HG02938 (cell line): ENCODE data around the gene LIPI.
"Not testable (repeated sequence)": the region's sequence is repeated elsewhere in the genome, so short reads cannot be mapped to it uniquely, and the experiment has no call there.

Experiments used
- ATAC-seq: cut with Tn5 transposase; IDR thresholded peaks from one replicate; pipeline ENCODE4 v1.9.1; 2021; ENCODE audit warnings: mild to moderate bottlenecking, moderate library complexity; ENCODE audit not compliant: unreplicated experiment

LIPI gene

GRCh38 chr21:14210738-14211137 is at the start of gene LIPI:
Gene LIPI (minus strand): TSS chr21:14210955. CDS start chr21:14210845, 110 bp downstream.
- no peak for ATAC-seq

- ATAC-seq, result no peak
Observed at GRCh38 chr21:14260174-14260764, 49.5 kb upstream of the LIPI start.

- no peak for ATAC-seq
Observed at GRCh38 chr21:14259747-14260146, 49.0 kb upstream of the LIPI start.

- no peak for ATAC-seq
Observed at GRCh38 chr21:14251336-14251735, 40.6 kb upstream of the LIPI start.

- no peak for ATAC-seq
Observed at GRCh38 chr21:14245711-14246110, 35.0 kb upstream of the LIPI start.

DNA sequence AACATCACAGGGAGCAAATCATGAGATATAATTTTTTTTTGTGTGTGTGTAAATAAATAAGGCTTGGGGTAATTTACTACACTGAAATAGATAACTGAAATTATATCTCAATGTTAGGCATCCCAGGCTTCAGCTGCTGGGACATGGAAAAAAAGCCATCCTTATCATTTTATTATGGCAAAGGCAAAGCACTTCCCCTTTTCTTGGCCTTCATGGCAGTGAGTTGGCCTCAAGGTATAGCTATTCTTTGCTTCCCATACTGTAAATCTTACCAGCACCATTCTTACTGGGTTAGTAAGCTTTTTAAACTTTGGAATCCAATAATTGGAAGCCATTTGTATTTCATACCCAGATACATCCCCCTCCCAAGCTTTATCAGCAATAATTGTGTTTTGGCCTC is 34.2 kb upstream of the LIPI start:
- ATAC-seq, result no peak

DNA sequence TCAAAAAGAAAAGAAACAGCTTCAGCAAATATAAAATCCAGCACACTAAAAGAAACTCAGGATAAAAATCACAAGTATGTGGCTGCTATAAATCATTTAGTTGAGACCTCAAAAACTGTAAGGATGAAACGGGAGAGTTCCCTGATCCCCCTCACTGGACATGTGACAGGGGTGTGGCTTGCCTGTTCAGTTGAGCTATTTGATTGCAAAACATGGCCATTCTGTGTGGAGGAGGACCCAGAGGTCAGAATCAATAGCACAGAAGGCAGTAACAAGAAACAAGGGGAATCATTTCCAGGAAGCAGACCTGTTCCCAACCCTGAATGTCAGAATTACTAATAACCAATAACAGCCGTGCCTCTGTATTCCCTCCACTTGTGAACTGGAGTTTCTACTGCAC is 33.1 kb upstream of the LIPI start:
- no peak for ATAC-seq

DNA sequence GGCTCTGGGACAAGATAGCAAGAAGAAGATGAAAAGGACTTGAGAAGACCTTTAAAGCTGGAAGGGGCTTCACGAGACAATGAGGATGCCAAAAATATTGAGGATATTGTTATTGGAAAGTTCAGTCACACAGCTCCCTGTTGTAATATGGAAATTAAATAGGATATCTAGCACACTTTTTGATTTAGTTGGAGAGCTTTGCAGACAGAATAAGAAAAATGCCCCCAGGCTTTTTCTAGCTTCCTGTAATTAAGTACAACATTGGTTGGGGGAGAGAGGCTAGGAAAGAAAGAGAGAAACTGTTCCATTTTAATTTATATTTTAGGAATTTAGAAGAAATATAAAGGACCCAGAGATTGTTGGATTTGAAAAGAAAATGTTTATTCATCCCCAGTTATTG is 32.7 kb upstream of the LIPI start:
- ATAC-seq, result no peak

DNA sequence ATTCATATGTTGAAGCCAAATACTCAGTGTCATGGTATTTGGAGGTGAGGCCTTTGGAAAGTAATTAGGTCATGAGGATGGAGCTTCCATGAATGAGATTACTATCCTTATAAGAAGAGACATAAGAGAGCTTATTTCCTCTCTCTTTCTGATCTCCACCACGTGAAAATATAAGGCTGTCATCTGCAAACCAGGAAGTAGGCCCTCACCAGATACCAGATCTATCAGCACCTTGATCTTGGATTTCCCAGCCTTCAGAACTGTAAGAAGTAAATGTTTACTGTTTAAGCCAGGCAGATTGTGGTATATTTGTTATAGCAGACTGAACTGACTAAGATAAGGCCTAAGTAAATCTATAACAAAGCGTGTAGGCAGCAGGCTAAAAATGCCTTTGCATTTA is 30.5 kb upstream of the LIPI start:
- no peak for ATAC-seq

DNA sequence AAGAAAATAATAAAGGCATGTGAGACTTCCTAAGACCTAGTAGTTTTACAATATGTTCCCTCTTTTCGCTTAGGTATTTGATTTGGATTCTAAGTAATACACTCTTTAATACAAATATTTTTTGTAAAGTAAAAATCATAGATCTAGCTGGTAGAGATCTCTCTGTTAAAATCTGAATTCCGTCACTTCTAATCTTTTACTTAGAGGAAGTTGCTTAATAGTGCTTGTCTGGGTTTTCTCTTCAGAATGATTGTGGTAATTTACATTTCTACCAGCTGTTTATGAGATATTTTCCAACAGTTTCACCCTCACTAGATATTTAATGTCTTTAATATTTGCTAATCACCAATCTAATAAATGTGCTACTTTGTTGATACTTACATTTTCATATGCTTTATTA is 28.5 kb upstream of the LIPI start:
- ATAC-seq, result no peak

DNA sequence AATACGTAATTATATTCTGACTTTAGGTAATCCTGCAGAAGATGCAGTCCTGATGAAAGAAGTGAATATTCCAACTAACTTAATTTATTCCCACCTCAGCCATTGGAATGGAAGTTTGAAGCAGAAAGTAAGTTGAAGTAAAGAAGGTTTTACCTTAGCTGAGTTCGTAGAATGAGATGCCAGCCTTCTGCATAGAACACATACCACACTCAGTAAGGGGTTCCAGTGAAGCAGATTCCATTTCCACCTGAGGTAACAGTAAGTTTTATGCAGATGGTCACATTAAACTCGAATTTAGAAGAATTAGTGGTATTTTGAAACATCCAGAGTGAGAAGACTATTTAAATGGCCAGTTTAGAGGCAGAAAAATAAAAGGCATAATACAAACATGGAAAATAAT is 25.4 kb upstream of the LIPI start:
- no peak for ATAC-seq

DNA sequence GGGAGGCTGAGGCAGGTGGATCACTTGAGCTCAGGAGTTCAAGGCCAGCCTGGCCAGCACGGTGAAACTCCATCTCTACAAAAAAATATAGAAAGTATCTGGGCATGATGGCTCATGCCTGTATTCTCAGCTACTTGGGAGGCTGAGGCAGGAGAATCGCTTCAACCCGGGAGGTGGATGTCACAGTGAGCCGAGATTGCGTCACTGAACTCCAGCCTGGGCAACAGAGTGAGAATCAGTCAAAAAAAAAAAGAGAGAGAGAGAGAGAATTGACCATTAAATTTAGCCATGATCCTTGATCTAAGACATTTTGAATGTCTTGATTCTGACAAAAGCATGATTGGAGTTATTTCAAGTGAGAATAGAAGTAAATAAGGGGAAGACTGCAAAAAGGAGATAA is 24.3 kb upstream of the LIPI start:
- no peak for ATAC-seq

DNA sequence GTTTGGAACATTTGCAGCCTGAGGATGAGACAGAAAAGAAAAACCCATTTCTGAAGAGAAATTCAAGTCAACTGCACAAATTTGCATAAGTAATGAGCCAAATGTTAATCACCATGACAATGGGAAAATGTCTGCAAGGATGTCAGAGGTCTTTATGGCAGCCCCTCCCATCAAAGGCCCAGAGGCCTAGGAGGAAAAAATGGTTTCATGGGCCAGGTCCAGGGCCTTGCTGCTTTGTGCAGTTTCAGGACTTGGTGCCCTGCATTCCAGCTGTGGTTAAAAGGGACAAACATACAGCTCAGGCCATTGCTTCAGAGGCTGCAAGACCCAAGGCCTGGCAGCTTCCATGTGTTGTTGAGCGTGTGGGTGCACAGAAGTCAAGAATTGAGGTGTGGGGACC is 18.6 kb upstream of the LIPI start:
- no peak for ATAC-seq

DNA sequence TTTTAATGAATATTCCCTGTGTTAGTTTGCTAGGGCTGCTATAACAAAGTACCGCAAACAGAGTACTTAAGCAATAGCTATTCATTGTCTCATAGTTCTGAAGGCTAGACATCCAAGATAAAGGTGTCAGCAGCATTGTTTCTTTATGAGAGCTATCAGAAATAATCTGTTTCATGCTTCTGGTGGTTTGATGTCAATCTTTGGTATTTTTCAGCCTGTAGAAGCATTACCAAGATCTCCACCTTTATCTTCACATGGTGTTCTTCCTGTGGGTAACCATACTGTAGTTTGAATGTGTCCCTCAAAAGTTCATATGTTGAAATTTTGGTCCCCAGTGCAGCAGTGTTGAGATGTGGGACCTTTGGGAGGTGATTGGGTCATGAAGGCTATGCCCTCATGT is 12.6 kb upstream of the LIPI start:
- no peak for ATAC-seq

DNA sequence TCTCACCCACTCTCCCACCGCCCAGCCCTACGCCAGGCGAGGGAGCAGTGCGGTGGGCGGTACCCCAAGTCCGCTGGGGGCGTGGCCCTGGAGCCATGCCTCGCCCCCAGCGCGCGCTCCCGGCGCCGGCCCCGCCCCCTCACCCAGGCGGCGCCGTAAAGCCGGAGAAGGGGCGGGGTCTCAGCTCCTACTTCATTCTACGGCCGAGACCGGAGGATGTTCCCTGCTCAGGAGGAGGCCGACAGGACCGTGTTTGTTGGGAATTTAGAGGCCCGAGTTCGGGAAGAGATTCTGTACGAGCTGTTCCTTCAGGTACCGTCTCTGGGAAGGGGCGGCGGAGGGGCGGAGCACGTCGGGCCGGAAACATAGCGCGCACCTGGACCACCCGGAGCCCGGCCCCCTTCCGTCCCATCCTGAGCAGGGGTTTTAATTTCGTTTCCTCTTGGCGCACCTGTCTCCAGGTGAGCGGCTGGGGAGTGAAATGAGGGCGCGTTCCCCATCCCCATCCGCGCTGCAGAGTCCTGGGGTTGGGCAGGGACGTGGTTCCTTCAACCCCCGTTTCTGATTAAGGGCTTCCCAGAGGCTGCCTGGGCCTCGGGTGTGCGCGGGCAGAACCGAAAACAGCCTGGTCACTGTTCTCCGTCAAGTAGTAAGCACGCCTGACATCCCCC is 5.4 kb upstream of the LIPI start, which contains the start of gene RBM11:
RBM11 (plus strand) TSS at position 187 of the 671 bp plus-strand sequence; CDS start at position 217, 30 bp downstream.
- ATAC-seq, result peak; percentile 83

DNA sequence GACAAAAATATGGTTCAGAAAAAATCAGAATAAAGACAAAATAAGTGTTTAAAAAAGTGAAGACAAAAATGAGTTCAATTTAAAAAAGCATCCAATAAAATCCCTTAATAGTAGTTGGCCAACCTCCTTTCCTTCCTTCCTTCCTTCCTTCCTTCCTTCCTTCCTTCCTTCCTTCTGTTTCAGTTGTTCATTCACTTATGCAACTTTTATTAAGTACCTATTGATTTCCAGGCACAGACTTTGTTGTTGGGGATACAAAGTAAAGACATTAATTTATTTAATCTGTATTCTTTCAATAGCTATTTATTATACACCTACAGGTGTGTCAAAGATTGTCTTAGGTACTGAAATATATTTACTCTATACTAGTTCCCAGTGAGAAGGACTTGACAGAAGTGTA is 2.4 kb upstream of the LIPI start:
- no peak for ATAC-seq

GRCh38 chr21:14206222-14206621 is 4.5 kb downstream of the LIPI start:
- no peak for ATAC-seq

- not testable (repeated sequence) for ATAC-seq
Observed at GRCh38 chr21:14166463-14167223, 44.1 kb downstream of the LIPI start.

- no peak for ATAC-seq
Observed at GRCh38 chr21:14143999-14144398, 66.8 kb downstream of the LIPI start.

DNA sequence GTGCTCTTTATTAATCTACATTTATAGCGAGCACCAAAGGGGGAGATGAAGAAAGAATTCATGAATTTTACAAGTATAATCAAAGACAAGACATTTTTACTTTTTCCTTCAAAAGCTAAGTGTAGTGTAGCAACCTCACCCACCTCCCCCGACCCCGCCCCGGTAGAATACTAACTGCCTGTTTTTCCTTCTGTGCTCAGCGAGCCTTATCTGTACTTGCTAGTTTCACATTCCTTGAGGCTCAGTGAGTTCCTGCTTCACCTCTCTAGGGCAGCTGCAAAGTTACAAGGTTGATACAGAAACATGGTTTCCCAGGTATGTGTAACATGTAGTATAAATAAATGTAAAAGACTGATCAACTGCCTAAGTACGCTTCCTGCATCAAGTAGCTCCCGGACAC is 86.5 kb downstream of the LIPI start:
- no peak for ATAC-seq

DNA sequence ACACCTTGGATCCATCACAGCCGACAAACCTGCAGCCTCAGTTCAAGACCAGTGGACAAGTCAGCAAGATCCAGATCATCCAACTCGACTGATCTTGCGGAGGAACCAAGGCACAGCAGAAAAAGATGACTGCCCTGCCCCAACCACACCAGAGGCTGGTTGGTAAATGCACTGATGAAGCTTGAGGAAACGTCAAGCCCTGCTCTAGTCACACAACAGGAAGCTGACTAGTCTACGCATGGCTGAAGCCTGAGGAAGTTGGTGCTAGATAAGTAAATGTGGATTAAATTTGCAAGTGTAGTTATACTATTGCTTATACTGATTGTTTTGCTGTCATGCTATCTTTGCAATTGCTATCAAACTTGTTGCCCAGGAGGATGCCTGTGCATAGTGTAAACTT is 89.0 kb downstream of the LIPI start:
- ATAC-seq, result no peak

- ATAC-seq, result peak; percentile 55
Observed at GRCh38 chr21:14120091-14120734, 90.5 kb downstream of the LIPI start.
